GM12865 (cell line): ENCODE results near the gene PSMD2.

Experiments used
- DNase-seq: peaks from one replicate; pipeline ENCODE4 v3.0.0; 2010; ENCODE audit warnings: low read depth
- H3K4me3 ChIP-seq: 2 replicates; pipeline ENCODE4 v1.5.1; 2011; ENCODE audit warnings: mild to moderate bottlenecking, low read depth, low read length, control low read depth
- CTCF ChIP-seq: IDR thresholded peaks from 2 replicates; pipeline ENCODE4 v1.5.1; 2011; ENCODE audit warnings: low read length, control low read depth, low read depth, inconsistent platforms; ENCODE audit not compliant: insufficient read depth; ENCODE audit errors: missing control alignments

Gene PSMD2

GRCh38 chr3:184325715-184326369 lies 26.8 kb downstream of the PSMD2 start:
- no peak for TF ChIP-seq CTCF
- H3K4me3 ChIP-seq: no peak overlapping the region
- DNase-seq: no peak

- DNase-seq: no peak
- H3K4me3 ChIP-seq: no peak overlapping the region
- no peak for TF ChIP-seq CTCF
Measured at GRCh38 chr3:184327171-184327570, 28.1 kb downstream of the PSMD2 start.

GRCh38 chr3:184328516-184328915 lies 29.5 kb downstream of the PSMD2 start:
- no peak for DNase-seq
- no peak for TF ChIP-seq CTCF
- no peak overlapping the region for H3K4me3 ChIP-seq

- no peak overlapping the region for H3K4me3 ChIP-seq
- TF ChIP-seq CTCF: no peak
Measured at GRCh38 chr3:184332370-184333090, 33.5 kb downstream of the PSMD2 start.

GRCh38 chr3:184333190-184333589 lies 34.1 kb downstream of the PSMD2 start:
- H3K4me3 ChIP-seq: no peak overlapping the region
- DNase-seq: no peak
- no peak for TF ChIP-seq CTCF

More at GRCh38 chr3:184332370-184333090, 33.5 kb downstream of the PSMD2 start:
- no peak for DNase-seq

GRCh38 chr3:184333700-184334099 lies 34.7 kb downstream of the PSMD2 start:
- TF ChIP-seq CTCF: no peak

More at GRCh38 chr3:184333700-184334099, 34.7 kb downstream of the PSMD2 start:
- DNase-seq: no peak
- H3K4me3 ChIP-seq: no peak overlapping the region
